Activated CD4-positive, alpha-beta T cell treated with anti-CD3 and anti-CD28 coated beads, Interleukin-2, amount 10 ng/mL, durations not matched to agents 24 days and 14 days (primary cell): ENCODE measurements around the gene UTP11. TPM values are rescaled to one million over a fixed set of nuclear protein-coding genes. Genes with fewer than 3 reads are reported as not detected.
A peak's percentile ranks its signal among the peaks of the same experiment; 100 is the strongest.
"Not testable (repeated sequence)": the region's sequence is repeated elsewhere in the genome, so short reads cannot be mapped to it uniquely, and the experiment has no call there.

Experiments
- DNase-seq: peaks from one replicate; pipeline ENCODE4 v3.0.0; 2022
- H3K27ac Mint-ChIP-seq: one replicate; pipeline ENCODE4 v1.8.0; 2022; ENCODE audit warnings: mild to moderate bottlenecking, mixed read lengths
- H3K27me3 Mint-ChIP-seq: one replicate; pipeline ENCODE4 v1.8.0; 2022; ENCODE audit warnings: mixed read lengths
- H3K36me3 Mint-ChIP-seq: one replicate; pipeline ENCODE4 v1.8.0; 2022; ENCODE audit warnings: low read depth, mild to moderate bottlenecking, mixed read lengths
- H3K4me1 Mint-ChIP-seq: one replicate; pipeline ENCODE4 v1.8.0; 2021; ENCODE audit warnings: mixed read lengths
- H3K4me3 Mint-ChIP-seq: one replicate; pipeline ENCODE4 v1.8.0; 2022; ENCODE audit warnings: mild to moderate bottlenecking, moderate library complexity, mixed read lengths
- H3K9me3 Mint-ChIP-seq: one replicate; pipeline ENCODE4 v1.8.0; 2021; ENCODE audit warnings: mixed read lengths
- intact Hi-C: fragments of 100-400 bp; cut with micrococcal nuclease; formaldehyde crosslinking; loops from one replicate; pipeline ENCODE4 v1.15.1; 2023
- total RNA-seq: library from RNA; stranded (reverse); gene quantifications from 2 replicates; pipeline ENCODE4 v1.2.3, GENCODE V29; 2022

The UTP11 gene, protein sequence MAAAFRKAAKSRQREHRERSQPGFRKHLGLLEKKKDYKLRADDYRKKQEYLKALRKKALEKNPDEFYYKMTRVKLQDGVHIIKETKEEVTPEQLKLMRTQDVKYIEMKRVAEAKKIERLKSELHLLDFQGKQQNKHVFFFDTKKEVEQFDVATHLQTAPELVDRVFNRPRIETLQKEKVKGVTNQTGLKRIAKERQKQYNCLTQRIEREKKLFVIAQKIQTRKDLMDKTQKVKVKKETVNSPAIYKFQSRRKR
- 99.5 and 111 TPM in 2 replicates for total RNA-seq

DNA sequence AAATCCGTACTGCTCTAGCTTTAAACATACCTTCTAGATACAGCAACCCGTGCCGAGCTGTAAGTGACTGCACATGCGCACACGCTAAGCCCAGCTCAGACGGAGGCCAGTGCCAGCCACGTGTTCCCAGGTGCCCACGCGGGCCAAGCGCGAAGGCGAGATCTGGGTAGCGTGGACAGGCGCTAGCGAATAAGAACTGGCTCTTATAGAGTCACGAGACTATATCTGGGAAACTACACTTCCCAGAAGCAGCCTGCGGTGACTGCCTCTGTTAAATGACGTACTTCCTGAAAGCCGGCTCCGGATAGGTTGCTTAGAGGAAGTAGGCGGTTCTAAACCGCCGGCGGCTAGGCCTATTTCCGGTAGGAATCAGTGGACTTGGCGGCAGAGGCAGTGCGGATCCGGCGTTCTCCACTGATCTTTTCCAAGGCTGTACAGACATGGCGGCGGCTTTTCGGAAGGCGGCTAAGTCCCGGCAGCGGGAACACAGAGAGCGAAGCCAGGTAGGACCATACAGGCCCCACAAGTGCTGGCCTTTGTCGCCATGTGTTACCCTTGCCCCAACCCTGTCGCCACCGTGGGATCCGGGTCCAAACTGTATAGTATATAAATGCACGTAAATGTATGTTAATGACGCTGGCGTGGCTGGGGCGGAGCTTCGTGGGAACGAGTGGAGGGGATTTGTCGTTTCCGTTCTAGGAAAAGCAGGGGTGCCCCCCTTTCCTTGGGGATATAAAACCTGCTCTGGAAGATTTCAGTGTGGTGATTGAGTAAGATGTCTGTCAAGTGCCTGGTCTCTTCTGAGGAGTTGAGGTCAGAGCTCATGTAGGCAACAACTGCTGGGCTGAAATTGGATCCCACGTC lies at the start of gene UTP11:
UTP11 (plus strand) TSS at position 372 of the 864 bp plus-strand sequence; CDS start at position 441, 69 bp downstream.
- peaks cover 46% of the 10 kb centered on the region for H3K4me1 Mint-ChIP-seq
- peak within 1 kb of the TSS; percentile 95 for H3K27ac Mint-ChIP-seq
- intact Hi-C loops: loop anchor here (1.0 to 5.0 kb wide), 5 partner anchors 16 to 535 kb away; partner anchors contain the start of genes CDCA8, POU3F1 and SF3A3
- H3K4me3 Mint-ChIP-seq: peak within 1 kb of the TSS; percentile 92
- no peaks in the 10 kb centered on the region for H3K9me3 Mint-ChIP-seq
- peaks cover 29% of the 10 kb centered on the region for H3K36me3 Mint-ChIP-seq
- H3K27me3 Mint-ChIP-seq: no peaks in the 10 kb centered on the region
- peak; percentile 97 for DNase-seq

DNA sequence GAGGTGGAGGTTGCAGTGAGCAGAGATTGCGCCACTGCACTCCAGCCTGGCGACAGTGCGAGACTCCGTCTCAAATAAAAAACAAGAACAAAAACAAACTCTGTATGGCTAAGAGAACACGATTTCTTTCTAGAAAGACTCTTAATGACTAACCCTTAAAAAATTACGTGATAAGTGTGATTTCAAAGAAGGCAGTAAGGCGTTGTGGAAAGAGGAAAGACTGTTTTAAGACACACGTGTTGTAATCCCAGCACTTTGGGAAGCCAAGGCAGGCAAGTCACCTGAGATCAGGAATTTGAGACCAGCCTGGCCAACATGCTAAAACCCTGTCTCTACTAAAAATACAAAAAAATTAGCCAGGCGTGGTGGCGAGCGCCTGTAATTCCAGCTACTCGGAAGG lies 48.4 kb upstream of the UTP11 start:
- H3K4me3 Mint-ChIP-seq, H3K9me3 Mint-ChIP-seq, intact Hi-C loops, H3K27me3 Mint-ChIP-seq, DNase-seq, H3K4me1 Mint-ChIP-seq, H3K27ac Mint-ChIP-seq: not testable (repeated sequence)
- peaks cover 53% of the 10 kb centered on the region for H3K36me3 Mint-ChIP-seq

DNA sequence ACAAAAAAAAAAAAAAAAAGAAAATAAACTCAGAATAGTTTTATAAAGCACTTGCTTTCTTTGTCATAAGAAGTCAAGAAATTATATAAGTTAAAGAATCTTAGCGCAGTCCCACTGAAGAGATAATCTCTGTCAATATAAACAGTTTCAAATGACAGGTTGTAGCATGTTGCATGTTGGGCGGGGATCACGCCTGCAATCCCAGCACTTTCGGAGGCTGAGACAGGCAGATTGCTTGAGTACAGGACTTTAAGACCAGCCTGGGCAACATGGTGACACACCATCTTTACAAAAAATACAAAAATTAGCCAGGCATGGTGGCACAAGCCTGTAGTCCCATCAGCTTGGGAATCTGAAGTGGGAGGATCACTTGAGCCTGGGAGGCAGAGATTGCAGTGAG lies 47.2 kb upstream of the UTP11 start:
- no peak for DNase-seq
- no peaks in the 10 kb centered on the region for H3K9me3 Mint-ChIP-seq
- no peak overlapping the region for H3K4me3 Mint-ChIP-seq
- no peaks in the 10 kb centered on the region for H3K27me3 Mint-ChIP-seq
- no peaks in the 10 kb centered on the region for H3K4me1 Mint-ChIP-seq
- H3K27ac Mint-ChIP-seq: no peak overlapping the region
- H3K36me3 Mint-ChIP-seq: peaks cover 57% of the 10 kb centered on the region
- intact Hi-C loops: no loop called here

DNA sequence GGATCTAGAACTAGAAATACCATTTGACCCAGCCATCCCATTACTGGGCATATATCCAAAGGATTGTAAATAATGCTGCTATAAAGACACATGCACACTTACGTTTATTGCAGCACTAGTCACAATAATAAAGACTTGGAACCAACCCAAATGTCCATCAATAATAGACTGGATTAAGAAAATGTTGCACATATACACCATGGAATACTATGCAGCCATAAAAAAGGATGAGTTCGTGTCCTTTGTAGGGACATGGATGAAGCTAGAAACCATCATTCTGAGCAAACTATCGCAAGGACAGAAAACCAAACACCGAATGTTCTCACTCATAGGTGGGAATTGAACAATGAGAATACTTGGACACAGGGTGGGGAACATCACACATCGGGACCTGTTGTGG lies 38.9 kb upstream of the UTP11 start:
- peaks cover 19% of the 10 kb centered on the region for H3K4me1 Mint-ChIP-seq
- not testable (repeated sequence) for H3K9me3 Mint-ChIP-seq, DNase-seq, H3K27me3 Mint-ChIP-seq, H3K27ac Mint-ChIP-seq, H3K4me3 Mint-ChIP-seq
- intact Hi-C loops: loop anchor here (2.0 kb wide), 1 partner anchor 83 kb away; no protein-coding TSS in a partner anchor
- H3K36me3 Mint-ChIP-seq: peaks cover 88% of the 10 kb centered on the region

GRCh38 chr1:37974567-37974966 lies 38.0 kb upstream of the UTP11 start:
- H3K27ac Mint-ChIP-seq: no peak overlapping the region

GRCh38 chr1:37975083-37975482 lies 37.5 kb upstream of the UTP11 start:
- not testable (repeated sequence) for H3K27me3 Mint-ChIP-seq, H3K4me3 Mint-ChIP-seq, DNase-seq, H3K9me3 Mint-ChIP-seq, H3K27ac Mint-ChIP-seq
- Mint-ChIP-seq H3K36me3 (peaks cover 88% of the 10 kb centered on the region), H3K4me1 (peaks cover 19% of the 10 kb centered on the region)
- intact Hi-C loops: loop anchor here (2.0 kb wide), 1 partner anchor 84 kb away; no protein-coding TSS in a partner anchor

More at GRCh38 chr1:37974567-37974966, 38.0 kb upstream of the UTP11 start:
- H3K4me3 Mint-ChIP-seq: no peak overlapping the region
- DNase-seq: no peak
- H3K4me1 Mint-ChIP-seq: peaks cover 19% of the 10 kb centered on the region
- peaks cover 4% of the 10 kb centered on the region for H3K9me3 Mint-ChIP-seq
- intact Hi-C loops: loop anchor here (2.0 kb wide), 1 partner anchor 84 kb away; no protein-coding TSS in a partner anchor
- H3K36me3 Mint-ChIP-seq: peaks cover 88% of the 10 kb centered on the region
- no peaks in the 10 kb centered on the region for H3K27me3 Mint-ChIP-seq

- intact Hi-C loops: no loop called here
- peaks cover 79% of the 10 kb centered on the region for H3K36me3 Mint-ChIP-seq
- no peak for DNase-seq
- H3K27me3 Mint-ChIP-seq: no peaks in the 10 kb centered on the region
- no peak overlapping the region for H3K27ac Mint-ChIP-seq
- peaks cover 3% of the 10 kb centered on the region for H3K4me1 Mint-ChIP-seq
- H3K9me3 Mint-ChIP-seq: peaks cover 4% of the 10 kb centered on the region
- H3K4me3 Mint-ChIP-seq: no peak overlapping the region
Observed at GRCh38 chr1:37978541-37978940, 34.0 kb upstream of the UTP11 start.

- no peak overlapping the region for H3K4me3 Mint-ChIP-seq
- H3K36me3 Mint-ChIP-seq: peaks cover 72% of the 10 kb centered on the region
- H3K27me3 Mint-ChIP-seq: no peaks in the 10 kb centered on the region
- no peak overlapping the region for H3K27ac Mint-ChIP-seq
- peaks cover 10% of the 10 kb centered on the region for H3K4me1 Mint-ChIP-seq
- intact Hi-C loops: no loop called here
- DNase-seq: no peak
- H3K9me3 Mint-ChIP-seq: no peaks in the 10 kb centered on the region
Observed at GRCh38 chr1:37983546-37983945, 29.0 kb upstream of the UTP11 start.

- H3K27ac Mint-ChIP-seq: no peak overlapping the region
- intact Hi-C loops: no loop called here
Observed at GRCh38 chr1:37987679-37988078, 24.9 kb upstream of the UTP11 start.

DNA sequence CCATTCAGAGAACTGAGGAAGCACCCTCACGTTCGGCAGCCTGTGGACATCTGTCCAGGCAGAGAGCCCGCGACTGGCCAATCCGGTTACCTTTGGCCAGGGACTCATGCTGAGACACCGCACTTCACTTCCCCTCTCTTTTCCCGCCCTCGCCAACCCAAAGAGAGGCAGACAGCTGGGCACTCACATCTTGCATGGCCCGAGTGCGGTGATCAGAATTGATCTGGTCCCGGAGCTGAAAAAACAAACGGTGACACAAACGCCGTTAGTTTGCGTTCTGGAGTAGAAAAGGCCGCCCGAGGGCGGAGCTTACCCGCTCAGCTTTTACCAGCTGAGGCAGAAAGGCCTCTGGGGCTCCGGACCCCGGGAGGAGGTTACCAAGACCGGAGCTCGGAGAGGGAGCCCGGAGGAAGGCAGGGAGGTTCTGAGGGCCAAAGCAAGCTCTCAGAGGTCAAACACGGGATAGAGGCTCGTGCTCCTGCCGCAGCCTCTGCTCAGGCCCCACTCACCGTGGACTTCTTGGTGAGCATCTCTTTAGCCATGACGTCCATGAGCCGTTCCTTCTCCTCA lies 23.1 kb upstream of the UTP11 start:
- Mint-ChIP-seq H3K4me3 (peak overlapping the region; percentile 96), H3K36me3 (peaks cover 37% of the 10 kb centered on the region), H3K27ac (peak overlapping the region; percentile 93), H3K4me1 (peaks cover 19% of the 10 kb centered on the region), H3K9me3 (no peaks in the 10 kb centered on the region), H3K27me3 (no peaks in the 10 kb centered on the region)
- peak; percentile 87 for DNase-seq
- intact Hi-C loops: loop anchor here (1.0 kb wide), 1 partner anchor 181 kb away; the partner anchor contains the start of gene YRDC

More at GRCh38 chr1:37987679-37988078, 24.9 kb upstream of the UTP11 start:
- H3K4me3 Mint-ChIP-seq: peak overlapping the region; percentile 96
- no peaks in the 10 kb centered on the region for H3K9me3 Mint-ChIP-seq
- peaks cover 17% of the 10 kb centered on the region for H3K4me1 Mint-ChIP-seq
- DNase-seq: no peak
- peaks cover 42% of the 10 kb centered on the region for H3K36me3 Mint-ChIP-seq
- H3K27me3 Mint-ChIP-seq: no peaks in the 10 kb centered on the region

DNA sequence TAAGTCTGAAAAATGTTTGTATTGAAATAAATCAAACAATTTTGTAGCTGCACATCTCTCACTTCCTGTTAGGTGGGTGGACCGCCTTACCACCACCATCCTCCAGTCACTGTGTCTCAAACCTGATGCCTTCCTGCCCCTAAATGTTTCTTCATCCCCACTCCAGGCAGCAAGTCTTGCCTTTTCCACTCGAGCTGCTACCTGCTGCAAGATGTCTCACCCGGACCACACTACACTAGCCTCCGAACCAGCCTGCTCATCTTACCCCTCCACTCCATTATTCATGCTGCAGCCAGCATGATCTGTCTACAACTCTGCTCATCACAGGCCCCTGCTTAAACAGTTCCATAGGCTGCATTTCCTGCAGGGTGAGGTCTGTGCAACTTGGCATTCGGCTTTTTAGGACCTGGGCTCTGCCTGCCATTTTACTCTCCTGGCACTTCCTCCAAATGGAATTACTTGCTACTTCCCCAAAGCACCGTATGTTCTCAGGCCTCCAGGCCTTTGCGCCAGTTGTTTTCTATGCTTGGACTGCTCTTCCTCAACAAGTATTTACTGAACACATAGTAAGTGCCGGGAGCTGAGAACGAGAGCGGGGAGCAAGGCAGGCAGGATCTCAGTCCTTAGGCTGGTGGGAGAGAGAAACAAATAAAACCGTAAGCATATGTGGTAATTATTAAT lies 17.5 kb upstream of the UTP11 start:
- DNase-seq: peak; percentile 68
- Mint-ChIP-seq H3K27ac (peak overlapping the region; percentile 75), H3K4me3 (peak overlapping the region; percentile 84), H3K9me3 (no peaks in the 10 kb centered on the region), H3K27me3 (no peaks in the 10 kb centered on the region), H3K36me3 (peaks cover 34% of the 10 kb centered on the region), H3K4me1 (peaks cover 39% of the 10 kb centered on the region)
- intact Hi-C loops: loop anchor here (5.0 to 10.0 kb wide), 2 partner anchors 63 to 300 kb away; partner anchors contain the start of gene CDCA8

DNA sequence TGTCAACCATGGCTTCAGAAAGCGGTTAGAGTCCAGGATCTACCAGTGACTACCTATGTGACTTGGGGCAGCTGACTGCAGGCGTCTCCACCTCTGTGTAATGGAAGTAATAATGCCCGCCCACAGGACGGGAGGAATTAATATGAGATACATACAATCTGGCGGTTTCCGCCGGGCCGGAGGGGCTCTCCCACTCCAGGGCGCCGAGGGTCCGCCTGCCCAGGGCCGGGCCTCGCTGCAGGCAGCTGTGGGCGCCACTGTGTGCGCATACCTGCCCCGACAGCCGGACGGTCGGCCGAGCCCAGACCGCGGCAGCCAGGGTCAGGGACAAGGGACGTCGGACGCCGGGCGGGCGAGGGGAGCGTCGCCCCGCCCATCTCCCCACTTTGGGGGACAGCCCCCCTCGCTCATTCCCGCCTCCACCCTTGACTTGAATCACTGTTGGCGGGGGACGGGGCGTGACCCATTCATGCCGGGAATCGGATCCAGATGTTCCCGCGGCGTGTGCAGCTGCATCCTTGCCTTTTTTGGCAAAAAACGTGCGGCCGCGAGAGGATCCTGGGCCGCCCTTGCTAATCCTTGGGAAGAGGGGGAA lies 16.7 kb upstream of the UTP11 start:
- Mint-ChIP-seq H3K27ac (peak overlapping the region; percentile 80), H3K9me3 (no peaks in the 10 kb centered on the region), H3K4me1 (peaks cover 44% of the 10 kb centered on the region), H3K27me3 (no peaks in the 10 kb centered on the region), H3K36me3 (peaks cover 37% of the 10 kb centered on the region), H3K4me3 (peak overlapping the region; percentile 84)
- intact Hi-C loops: loop anchor here (5.0 to 10.0 kb wide), 2 partner anchors 64 to 301 kb away; partner anchors contain the start of gene CDCA8
- peak; percentile 78 for DNase-seq
